ENCODE measurements around the gene PCDHGB5.

DNA sequence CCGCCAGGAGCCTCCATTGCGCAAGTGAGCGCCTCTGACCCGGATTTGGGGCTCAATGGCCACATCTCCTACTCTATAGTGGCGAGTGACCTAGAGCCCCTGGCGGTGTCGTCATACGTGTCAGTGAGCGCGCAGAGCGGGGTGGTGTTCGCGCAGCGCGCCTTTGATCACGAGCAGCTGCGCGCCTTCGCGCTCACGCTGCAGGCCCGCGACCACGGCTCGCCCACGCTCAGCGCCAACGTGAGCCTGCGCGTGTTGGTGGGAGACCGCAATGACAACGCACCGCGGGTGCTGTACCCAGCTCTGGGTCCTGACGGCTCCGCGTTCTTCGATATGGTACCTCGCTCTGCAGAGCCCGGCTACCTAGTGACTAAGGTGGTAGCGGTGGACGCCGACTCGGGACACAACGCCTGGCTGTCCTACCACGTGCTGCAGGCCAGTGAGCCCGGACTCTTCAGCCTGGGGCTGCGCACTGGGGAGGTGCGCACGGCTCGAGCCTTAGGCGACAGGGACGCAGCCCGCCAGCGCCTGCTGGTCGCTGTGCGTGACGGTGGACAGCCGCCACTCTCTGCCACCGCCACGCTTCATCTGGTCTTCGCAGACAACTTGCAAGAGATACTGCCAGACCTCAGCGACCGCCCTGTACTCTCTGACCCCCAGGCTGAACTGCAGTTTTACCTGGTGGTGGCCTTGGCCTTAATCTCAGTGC lies 12.0 kb downstream of the PCDHGB5 start:
- TF ChIP-seq RAD51 (IDR thresholded peaks at IDR 0.05; ENCODE audit: borderline replicate concordance) (no peak), RNF2 (conservative IDR thresholded peaks at IDR 0.05; ENCODE audit: low read depth) (no peak), ZIK1 (CRISPR knock-in tag; IDR thresholded peaks at IDR 0.05; ENCODE audit: borderline replicate concordance, low read depth) (no peak), MXI1 (IDR thresholded peaks at IDR 0.05; ENCODE audit: borderline replicate concordance, low read depth, low read length) (no peak), ZNF224 (CRISPR knock-in tag; IDR thresholded peaks at IDR 0.05) (no peak), YY1 (IDR thresholded peaks at IDR 0.05; ENCODE audit: insufficient read depth, insufficient replicate concordance, low read depth, low read length) (no peak), POLR2A (IDR thresholded peaks at IDR 0.05; ENCODE audit: insufficient read depth in 1 of 2, low read depth in 2 of 2, low read length in 2 of 2) (no peak), PITX1 (CRISPR knock-in tag; IDR thresholded peaks at IDR 0.05) (no peak), SP4 (CRISPR knock-in tag; IDR thresholded peaks at IDR 0.05) (no peak)
- TF ChIP-seq, protein P1, sequence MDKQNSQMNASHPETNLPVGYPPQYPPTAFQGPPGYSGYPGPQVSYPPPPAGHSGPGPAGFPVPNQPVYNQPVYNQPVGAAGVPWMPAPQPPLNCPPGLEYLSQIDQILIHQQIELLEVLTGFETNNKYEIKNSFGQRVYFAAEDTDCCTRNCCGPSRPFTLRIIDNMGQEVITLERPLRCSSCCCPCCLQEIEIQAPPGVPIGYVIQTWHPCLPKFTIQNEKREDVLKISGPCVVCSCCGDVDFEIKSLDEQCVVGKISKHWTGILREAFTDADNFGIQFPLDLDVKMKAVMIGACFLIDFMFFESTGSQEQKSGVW (CRISPR knock-in tag; IDR thresholded peaks at IDR 0.05; ENCODE audit: borderline replicate concordance) = no peak
